H1 (cell line): ENCODE measurements around the gene GPR31.

Source experiments
- BCL11A ChIP-seq, 2 experiments: IDR thresholded peaks; one replicate each; pipeline ENCODE4 v1.6.1; 2011; ENCODE audit warnings: low read depth in 2 of 2, low read length in 2 of 2, mild to moderate bottlenecking in 2 of 2
- BRCA1 ChIP-seq: IDR thresholded peaks from 2 replicates; pipeline ENCODE4 v1.6.1; 2012; ENCODE audit warnings: low read depth, low read length, improper control_type of control experiment
- CREB1 ChIP-seq: IDR thresholded peaks from 2 replicates; pipeline ENCODE4 v1.6.1; 2012; ENCODE audit warnings: inconsistent platforms
- EP300 ChIP-seq, 2 experiments: IDR thresholded peaks; 1 replicate in 1 of 2; 2 replicates in 1 of 2; pipeline ENCODE4 v1.6.1; 2011 to 2012; ENCODE audit warnings: low read depth in 2 of 2, low read length in 2 of 2, mild to moderate bottlenecking in 2 of 2, borderline replicate concordance in 1 of 2, inconsistent platforms in 1 of 2, moderate library complexity in 1 of 2
- EZH2 ChIP-seq: fragments of 200-600 bp; sonication (generic); IDR thresholded peaks from 2 replicates; pipeline ENCODE4 v1.7.1; 2012; ENCODE audit warnings: low read depth, mild to moderate bottlenecking, moderate library complexity, low read length, inconsistent platforms; ENCODE audit not compliant: severe bottlenecking
- GABPA ChIP-seq: IDR thresholded peaks from 2 replicates; pipeline ENCODE4 v1.6.1; 2011; ENCODE audit warnings: mild to moderate bottlenecking, low read length, moderate library complexity, borderline replicate concordance; ENCODE audit not compliant: insufficient read depth
- HDAC2 ChIP-seq, 2 experiments: fragments of 300-600 bp in 1 of 2; sonication (generic) in 1 of 2; IDR thresholded peaks; 2 replicates each; pipeline ENCODE4 v1.6.1; 2011 to 2012; ENCODE audit warnings: low read depth in 2 of 2, low read length in 2 of 2, mild to moderate bottlenecking in 2 of 2, moderate library complexity in 2 of 2, borderline replicate concordance in 1 of 2, inconsistent platforms in 1 of 2
- POU5F1 ChIP-seq: IDR thresholded peaks from 2 replicates; pipeline ENCODE4 v1.6.1; 2011; ENCODE audit warnings: low read depth, mild to moderate bottlenecking, low read length, moderate library complexity
- RAD21 ChIP-seq, 2 experiments: IDR thresholded peaks in 1 of 2; conservative IDR thresholded peaks in 1 of 2; 2 replicates each; pipeline ENCODE4 v1.6.1; 2011; ENCODE audit warnings: low read depth in 2 of 2, low read length in 2 of 2, improper control_type of control experiment in 1 of 2, inconsistent platforms in 1 of 2, mild to moderate bottlenecking in 1 of 2, moderate library complexity in 1 of 2
- YY1 ChIP-seq: IDR thresholded peaks from 2 replicates; pipeline ENCODE4 v1.6.1; 2011; ENCODE audit warnings: low read depth, mild to moderate bottlenecking, low read length
- ZNF274 ChIP-seq: IDR thresholded peaks from 2 replicates; pipeline ENCODE4 v1.7.0; 2012; ENCODE audit warnings: low read length, borderline replicate concordance; ENCODE audit errors: extremely low read depth
- TF ChIP-seq, protein P1 (sequence below), 3 experiments: IDR thresholded peaks; 1 replicate in 2 of 3; 2 replicates in 1 of 3; pipeline versions ENCODE4 v1.5.1 to v1.6.1; 2011; ENCODE audit warnings: low read length in 3 of 3, mild to moderate bottlenecking in 3 of 3, inconsistent platforms in 2 of 3, low read depth in 1 of 3, moderate library complexity in 1 of 3; ENCODE audit not compliant: insufficient read depth in 1 of 3; ENCODE audit errors: control extremely low read depth in 1 of 3

DNA sequence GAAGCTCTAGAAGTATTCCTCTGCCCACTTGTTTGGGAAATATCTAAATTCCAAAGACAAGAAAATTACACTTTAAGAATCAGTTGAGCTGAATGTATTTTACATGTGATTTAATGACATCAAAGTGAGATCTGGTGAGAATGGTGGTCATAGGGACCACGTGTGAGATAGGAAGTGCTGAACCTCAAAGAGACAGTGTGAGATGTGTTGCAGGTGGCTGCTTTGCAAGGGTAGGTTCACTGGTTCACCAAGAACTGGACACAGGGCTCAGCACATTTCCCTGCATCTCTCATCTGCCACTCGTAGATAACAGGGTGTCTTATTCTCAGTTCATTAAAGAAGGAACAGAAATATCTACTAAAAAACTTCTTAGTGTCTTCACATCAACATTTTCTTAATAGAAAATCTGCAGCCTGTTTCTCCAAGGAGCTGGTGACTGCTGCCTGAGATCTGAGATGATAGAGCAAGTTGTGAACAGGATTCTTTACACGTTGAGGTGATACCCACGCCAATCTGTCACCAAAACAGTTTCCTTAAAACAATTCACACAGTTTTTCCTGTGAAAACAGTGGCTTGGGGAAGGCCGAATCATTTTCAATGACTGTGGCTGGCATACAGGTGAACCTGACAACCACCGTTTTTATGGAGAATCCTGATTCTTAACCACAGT, 27.6 kb downstream of the GPR31 start:
- TF ChIP-seq EP300 (IDR thresholded peaks at IDR 0.05; ENCODE audit: borderline replicate concordance in 1 of 2, low read depth in 2 of 2, low read length in 2 of 2), result no peak
- TF ChIP-seq, protein P1, sequence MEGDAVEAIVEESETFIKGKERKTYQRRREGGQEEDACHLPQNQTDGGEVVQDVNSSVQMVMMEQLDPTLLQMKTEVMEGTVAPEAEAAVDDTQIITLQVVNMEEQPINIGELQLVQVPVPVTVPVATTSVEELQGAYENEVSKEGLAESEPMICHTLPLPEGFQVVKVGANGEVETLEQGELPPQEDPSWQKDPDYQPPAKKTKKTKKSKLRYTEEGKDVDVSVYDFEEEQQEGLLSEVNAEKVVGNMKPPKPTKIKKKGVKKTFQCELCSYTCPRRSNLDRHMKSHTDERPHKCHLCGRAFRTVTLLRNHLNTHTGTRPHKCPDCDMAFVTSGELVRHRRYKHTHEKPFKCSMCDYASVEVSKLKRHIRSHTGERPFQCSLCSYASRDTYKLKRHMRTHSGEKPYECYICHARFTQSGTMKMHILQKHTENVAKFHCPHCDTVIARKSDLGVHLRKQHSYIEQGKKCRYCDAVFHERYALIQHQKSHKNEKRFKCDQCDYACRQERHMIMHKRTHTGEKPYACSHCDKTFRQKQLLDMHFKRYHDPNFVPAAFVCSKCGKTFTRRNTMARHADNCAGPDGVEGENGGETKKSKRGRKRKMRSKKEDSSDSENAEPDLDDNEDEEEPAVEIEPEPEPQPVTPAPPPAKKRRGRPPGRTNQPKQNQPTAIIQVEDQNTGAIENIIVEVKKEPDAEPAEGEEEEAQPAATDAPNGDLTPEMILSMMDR (IDR thresholded peaks at IDR 0.05; ENCODE audit: control extremely low read depth in 1 of 3, insufficient read depth in 1 of 3, low read depth in 1 of 3, low read length in 3 of 3), result no peak
- no peak for TF ChIP-seq RAD21 (IDR thresholded peaks at IDR 0.05 in 1 of 2, conservative IDR thresholded peaks at IDR 0.05 in 1 of 2; ENCODE audit: low read depth in 2 of 2, low read length in 2 of 2)
- no peak for TF ChIP-seq YY1
- TF ChIP-seq GABPA, result no peak
- TF ChIP-seq HDAC2 (IDR thresholded peaks at IDR 0.05; ENCODE audit: borderline replicate concordance in 1 of 2, low read depth in 2 of 2, low read length in 2 of 2), result no peak
- no peak for TF ChIP-seq ZNF274
- no peak for TF ChIP-seq EZH2
- TF ChIP-seq BRCA1, result no peak
- no peak for TF ChIP-seq BCL11A (IDR thresholded peaks at IDR 0.05; ENCODE audit: low read depth in 2 of 2, low read length in 2 of 2)
- TF ChIP-seq CREB1, result no peak
- TF ChIP-seq POU5F1, result no peak
